GM18508 (cell line): ENCODE data around the gene ZNF296.

Experiments used
- ATAC-seq: cut with Tn5 transposase; IDR thresholded peaks from one replicate; pipeline ENCODE4 v1.9.1; 2021; ENCODE audit warnings: moderate number of reproducible peaks; ENCODE audit not compliant: insufficient read depth, unreplicated experiment

The ZNF296 gene

DNA sequence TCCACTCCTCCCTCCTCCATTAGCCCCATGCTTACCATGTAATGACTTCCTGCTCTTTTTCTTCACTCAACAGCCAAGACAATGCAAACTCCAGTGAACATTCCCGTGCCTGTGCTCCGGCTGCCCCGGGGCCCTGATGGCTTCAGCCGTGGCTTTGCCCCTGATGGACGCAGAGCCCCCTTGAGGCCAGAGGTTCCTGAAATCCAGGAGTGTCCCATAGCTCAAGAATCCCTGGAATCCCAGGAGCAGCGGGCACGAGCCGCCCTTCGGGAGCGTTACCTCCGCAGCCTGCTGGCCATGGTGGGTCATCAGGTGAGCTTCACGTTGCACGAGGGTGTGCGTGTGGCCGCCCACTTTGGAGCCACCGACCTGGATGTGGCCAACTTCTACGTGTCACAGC, 13.8 kb upstream of the ZNF296 start:
- no peak for ATAC-seq

DNA sequence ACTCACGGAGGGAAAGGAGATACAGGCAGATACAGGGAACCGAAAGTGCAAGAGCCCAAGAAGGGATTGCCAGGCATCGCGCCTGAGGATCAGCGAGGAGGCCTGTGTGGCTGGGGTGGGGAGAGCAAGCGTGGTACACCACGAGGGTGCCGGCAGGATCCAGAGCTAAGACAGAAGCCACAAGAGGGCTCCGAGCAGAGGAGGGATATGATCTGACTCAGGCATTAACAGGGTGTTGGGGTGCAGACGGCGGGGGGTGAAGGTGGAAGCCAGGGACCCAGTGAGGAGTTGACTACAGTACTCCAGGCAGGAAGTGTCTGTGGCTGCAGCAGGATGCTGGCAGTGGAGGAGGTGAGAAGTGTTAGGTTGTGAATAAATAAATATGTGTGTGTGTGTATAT, 11.3 kb upstream of the ZNF296 start:
- ATAC-seq: no peak

DNA sequence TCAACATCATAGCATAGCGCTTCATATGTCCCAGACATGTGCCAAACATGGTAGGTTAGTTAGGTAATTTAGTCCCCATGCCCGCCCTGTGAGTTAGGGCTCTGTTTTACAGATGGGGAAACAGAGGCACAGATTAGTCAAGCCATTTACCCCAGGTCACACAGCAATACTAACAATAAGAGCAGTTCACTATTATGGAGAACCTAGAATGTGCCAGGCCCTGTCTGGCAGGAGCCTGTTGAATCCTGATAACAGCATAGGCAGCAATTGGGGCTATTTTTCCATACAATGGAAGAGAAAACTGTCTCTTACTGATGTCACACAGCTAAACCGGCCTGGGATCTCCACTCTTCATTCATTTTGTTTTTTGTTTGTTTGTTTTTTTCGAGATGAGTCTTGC, 10.2 kb upstream of the ZNF296 start:
- no peak for ATAC-seq

- no peak for ATAC-seq
These were observed 5.9 kb upstream of the ZNF296 start for GRCh38 chr19:45082170-45082569.

- ATAC-seq: no peak
These were observed 3.7 kb upstream of the ZNF296 start for GRCh38 chr19:45079911-45080370.

GRCh38 chr19:45079063-45079910, 3.0 kb upstream of the ZNF296 start, which contains the start of gene GEMIN7:
TSS of gene GEMIN7 (plus strand) at chr19:45079260. CDS start at chr19:45090115, 10,855 bp downstream.
- ATAC-seq: no peak

GRCh38 chr19:45078390-45079062, 2.2 kb upstream of the ZNF296 start:
- ATAC-seq: no peak

DNA sequence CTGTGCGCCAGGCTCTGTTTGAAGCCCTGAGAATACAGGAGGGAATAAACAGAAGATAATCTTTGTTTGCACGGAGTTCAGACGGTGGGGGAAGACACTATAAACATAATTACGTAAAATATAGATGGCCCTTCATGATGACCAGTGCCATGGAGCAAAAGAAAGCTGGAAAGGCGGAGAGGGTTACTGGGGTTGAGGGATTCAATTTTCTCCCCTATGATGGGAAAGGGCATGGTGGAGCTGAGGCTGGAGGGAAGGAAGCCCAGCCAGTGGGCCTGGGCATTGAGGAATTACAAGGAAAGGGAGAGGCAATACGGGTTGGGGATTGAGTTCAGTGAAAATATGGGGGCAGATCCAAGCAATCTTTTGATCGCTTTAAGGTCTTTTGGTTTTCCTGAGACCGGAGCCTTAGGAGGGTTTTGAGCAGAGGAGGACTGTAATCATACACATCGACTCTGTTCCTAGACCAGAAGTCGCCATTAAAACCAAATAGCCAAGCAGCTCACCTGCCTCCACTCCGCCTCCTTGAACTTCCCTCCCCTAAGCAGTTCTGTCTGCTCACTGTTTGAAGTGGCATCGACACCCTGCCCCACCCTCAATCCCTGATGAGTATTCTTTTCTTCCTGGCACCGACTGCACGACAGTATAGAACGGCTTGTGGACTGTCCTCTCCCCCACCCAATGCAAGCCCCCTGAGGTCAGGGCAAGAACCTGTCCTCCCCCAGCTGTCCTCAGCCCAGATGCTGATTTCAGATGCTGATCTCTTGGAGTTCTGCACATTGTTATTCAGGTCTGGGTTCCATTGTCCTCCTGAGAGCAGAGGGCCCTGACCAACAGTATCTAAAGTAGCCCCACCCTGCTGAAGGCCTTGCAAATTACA, 813 bp upstream of the ZNF296 start:
- no peak for ATAC-seq

DNA sequence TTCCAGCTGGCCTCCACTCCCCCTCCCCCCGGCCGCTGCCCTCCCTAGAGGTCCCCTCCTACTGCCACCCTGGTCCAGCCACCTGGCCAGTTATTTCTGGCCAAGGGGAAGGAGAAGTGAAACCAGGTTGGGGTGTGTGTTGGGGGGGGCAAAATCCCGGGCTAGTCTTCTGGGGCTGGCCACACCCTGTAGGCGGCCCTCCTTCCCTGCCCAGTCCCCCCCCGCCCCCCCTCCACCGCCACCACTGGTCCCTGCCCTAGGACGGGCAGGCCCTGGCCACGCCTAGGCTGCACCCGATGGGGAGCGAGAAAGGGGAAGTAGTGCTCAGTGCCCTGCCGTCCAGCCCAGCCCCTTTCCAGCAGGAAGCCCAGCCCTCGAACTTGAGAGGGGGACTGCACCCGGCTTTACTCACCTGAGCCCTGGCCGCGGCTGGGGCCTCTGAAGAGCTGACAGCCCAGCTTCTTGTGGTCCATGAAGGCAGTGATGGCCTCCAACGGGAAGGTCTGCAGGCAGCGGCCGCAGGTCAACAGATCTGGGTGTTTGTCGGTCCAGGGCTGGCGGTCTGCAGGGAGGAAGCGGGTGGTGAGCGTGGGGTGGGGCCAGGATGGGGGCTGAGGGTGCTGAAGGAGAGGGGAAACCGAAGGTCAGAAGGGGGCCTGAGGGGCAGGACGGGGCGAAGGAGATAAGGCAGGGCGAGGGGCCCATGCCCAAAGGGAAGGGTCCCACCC, 813 bp downstream of the ZNF296 start:
- no peak for ATAC-seq

GRCh38 chr19:45074744-45075300, 1.5 kb downstream of the ZNF296 start:
- ATAC-seq: no peak

- no peak for ATAC-seq
These were observed 4.1 kb downstream of the ZNF296 start for GRCh38 chr19:45071969-45072790.

DNA sequence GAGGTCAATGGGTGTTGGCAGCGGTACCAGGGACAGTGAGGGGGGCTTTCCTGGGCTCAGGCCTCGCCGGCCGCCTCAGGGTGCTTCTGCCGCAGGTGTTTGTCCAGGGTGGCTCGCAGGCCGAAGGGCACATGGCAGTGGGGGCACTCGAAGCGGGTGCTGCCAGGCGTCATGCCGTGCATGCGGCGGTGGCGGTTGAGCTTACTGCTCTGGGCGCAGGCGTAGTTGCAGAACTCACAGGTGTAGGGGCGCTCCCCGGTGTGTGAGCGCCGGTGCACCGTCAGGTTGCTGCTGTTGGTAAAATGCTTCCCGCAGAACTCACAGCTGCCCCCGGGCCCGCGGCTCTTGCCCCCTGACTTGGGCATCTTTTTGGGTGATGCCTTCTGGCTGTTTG, 4.7 kb downstream of the ZNF296 start:
- no peak for ATAC-seq

DNA sequence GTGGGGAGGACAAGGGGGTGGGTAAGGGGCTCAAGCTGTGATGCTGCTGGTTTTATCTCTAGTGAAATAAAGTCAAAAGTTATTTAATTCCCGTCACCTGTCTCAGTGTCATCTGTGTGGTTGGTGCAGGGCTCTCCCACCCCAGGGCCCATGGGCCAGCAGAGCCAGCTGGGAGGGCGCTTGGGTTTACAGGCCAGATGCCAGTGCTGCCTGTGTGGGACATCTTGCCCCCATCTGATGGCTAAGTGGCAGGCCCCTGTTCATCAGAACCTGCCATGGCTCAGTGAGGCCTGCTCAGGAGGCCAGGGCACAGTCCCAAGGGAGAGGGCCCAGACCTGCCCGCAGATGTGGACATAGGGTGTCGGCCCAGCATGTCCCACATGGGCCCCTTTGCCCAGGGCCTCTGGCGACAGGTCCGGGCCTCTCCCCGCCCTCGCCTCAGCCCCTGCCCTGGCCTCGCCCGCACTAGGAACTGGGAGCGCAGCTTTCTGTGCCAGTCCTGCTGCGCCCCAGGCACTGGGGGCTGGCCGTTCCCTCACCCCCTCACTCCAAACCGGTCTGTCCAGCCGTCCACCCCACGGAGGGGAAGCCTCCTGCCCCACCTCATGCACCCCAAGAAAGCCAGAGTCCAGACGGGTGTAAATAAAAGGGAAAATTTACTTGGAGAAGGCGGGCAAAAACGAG, 5.3 kb downstream of the ZNF296 start:
- no peak for ATAC-seq

DNA sequence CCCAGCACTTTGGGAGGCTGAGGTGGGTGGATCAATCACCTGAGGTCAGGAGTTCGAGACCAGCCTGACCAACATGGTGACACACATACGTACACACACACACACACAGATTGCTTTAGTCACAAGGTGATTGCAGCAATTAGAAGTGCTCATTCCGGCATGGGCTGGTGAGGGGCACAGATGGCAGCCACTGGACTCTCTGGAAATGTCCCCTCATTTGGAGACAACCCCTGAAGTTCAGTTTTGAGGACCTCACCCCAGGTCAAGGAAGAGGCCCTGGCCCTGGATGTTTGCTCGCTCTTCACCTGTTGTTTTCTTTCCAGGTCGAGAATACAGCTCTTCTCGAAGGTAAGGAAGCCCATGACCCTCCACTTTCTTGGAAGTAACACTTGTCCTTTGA, 6.1 kb downstream of the ZNF296 start:
- no peak for ATAC-seq

GRCh38 chr19:45069056-45069455, 7.2 kb downstream of the ZNF296 start:
- ATAC-seq: no peak

DNA sequence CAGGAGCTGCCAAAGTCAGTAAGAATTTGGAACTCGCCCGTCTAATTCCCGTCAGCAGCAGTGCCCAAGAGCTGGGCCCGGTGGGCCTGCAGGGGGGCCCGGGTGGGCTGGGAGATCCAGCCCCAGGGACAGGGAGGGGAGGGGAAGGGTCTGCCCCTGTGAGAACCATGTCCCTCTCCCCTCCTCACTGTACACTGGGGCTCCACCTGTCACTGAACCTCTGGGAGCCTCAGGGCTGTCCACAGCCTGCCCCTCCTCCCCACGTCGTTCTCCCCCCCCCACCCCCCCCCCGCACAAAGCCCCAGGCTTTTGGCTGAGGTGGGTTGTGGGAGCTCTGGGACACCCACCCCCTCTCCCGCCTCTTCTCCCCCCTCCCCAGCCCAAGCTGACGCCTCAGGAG, 8.2 kb downstream of the ZNF296 start:
- no peak for ATAC-seq

DNA sequence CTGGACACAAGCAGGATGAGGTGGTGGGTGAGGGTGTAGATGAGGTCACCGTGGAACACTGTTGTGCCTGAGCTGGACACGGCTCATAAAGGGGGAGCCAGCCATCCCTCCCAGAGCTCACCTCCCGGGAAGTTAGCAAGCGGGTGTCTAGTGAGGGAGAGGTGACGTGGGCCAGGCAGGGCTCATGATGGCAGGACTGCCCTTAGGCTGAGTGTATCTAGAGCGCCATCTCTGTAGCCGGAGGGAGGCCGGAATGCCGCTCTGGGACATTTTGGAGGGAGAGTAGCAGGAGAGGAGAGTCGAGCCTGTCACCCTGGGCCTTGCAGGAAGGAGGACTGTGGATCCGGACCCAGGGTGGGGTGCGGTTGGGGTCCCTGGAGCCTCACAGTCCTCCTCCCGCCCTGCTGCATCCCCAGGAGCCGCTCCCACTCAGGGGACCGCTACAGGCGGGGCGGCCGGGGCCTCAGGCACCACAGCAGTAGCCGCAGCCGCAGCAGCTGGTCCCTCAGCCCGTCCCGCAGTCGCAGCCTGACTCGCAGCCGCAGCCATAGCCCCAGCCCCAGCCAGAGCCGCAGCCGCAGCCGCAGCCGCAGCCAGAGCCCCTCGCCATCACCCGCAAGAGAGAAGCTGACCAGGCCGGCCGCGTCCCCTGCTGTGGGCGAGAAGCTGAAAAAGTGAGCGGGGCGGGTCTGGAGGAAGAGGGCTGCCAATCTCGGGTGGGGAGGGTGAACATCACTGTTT, 9.2 kb downstream of the ZNF296 start:
- no peak for ATAC-seq
